ENCODE measurements around the gene FLOT1. TPM values are rescaled to one million over a fixed set of nuclear protein-coding genes. Genes with fewer than 3 reads are reported as not detected.

The FLOT1 gene
- polyA plus RNA-seq, 1 donor (not counting 4 experiments of a cell fraction or from before 2014, with no cell fraction given), result 21.6 TPM

- Histone ChIP-seq H4K20me1 (ENCODE audit: control insufficient read depth, extremely low read depth, insufficient read depth, low read length) (peaks cover 2% of the 10 kb centered on the region), H3K4me2 (ENCODE audit: control insufficient read depth, extremely low read depth, insufficient read depth, low read depth, low read length) (peak overlapping the region; percentile 79), H3K4me3 (ENCODE audit: control insufficient read depth in 2 of 3, extremely low read depth in 1 of 3, insufficient read depth in 2 of 3, low read depth in 1 of 3, low read length in 3 of 3) (peak overlapping the region in 2 of 3 experiments; percentile 40 to 43), H2AFZ (ENCODE audit: control insufficient read depth, low read length) (no peak overlapping the region), H3K27me3 (ENCODE audit: control insufficient read depth, extremely low read depth, insufficient read depth, low read length) (no peaks in the 10 kb centered on the region), H3K4me1 (ENCODE audit: control insufficient read depth, extremely low read depth, insufficient read depth, low read length) (peaks cover 74% of the 10 kb centered on the region), H3K36me3 (ENCODE audit: control insufficient read depth in 2 of 2, extremely low read depth in 1 of 2, insufficient read depth in 2 of 2, low read length in 2 of 2) (no peaks in the 10 kb centered on the region), H3K9ac (ENCODE audit: control insufficient read depth, extremely low read depth, insufficient read depth, low read length) (peak overlapping the region; percentile 84), H3K9me3 (ENCODE audit: control insufficient read depth, low read depth, low read length) (no peaks in the 10 kb centered on the region), H3K79me2 (ENCODE audit: control insufficient read depth, insufficient read depth, low read length) (peaks cover 2% of the 10 kb centered on the region), H3K9me1 (ENCODE audit: control insufficient read depth, extremely low read depth, insufficient read depth, low read length) (no peaks in the 10 kb centered on the region), H3K27ac (ENCODE audit: control insufficient read depth, insufficient read depth, low read length) (peak overlapping the region; percentile 98)
- FAIRE-seq, result peak; percentile 23
- dilution Hi-C loops (cut with MboI; ENCODE audit: extremely low pct_ligation_motif_present, low sequenced_read_pairs), result no loop called here
- DNase-seq (ENCODE audit: low read depth, low spot score), result peak; percentile 92
- TF ChIP-seq EZH2 (IDR thresholded peaks at IDR 0.05; ENCODE audit: low read length) (no peak), CTCF (optimal IDR thresholded peaks at IDR 0.05 in 1 of 3, IDR thresholded peaks at IDR 0.05 in 1 of 3, conservative IDR thresholded peaks at IDR 0.05 in 1 of 3; ENCODE audit: extremely low read depth in 1 of 3, insufficient read depth in 2 of 3, low read length in 3 of 3) (no peak)
Measured at GRCh38 chr6:30748851-30749540, 6.5 kb upstream of the FLOT1 start.

- H4K20me1 ChIP-seq (ENCODE audit: control insufficient read depth, extremely low read depth, insufficient read depth, low read length), result peaks cover 10% of the 10 kb centered on the region
- no peak for TF ChIP-seq EZH2 (IDR thresholded peaks at IDR 0.05; ENCODE audit: low read length)
- no peaks in the 10 kb centered on the region for H3K9me3 ChIP-seq (ENCODE audit: control insufficient read depth, low read depth, low read length)
- H3K9ac ChIP-seq (ENCODE audit: control insufficient read depth, extremely low read depth, insufficient read depth, low read length), result peak overlapping the region; percentile 84
- DNase-seq (ENCODE audit: low read depth, low spot score) (no peak), FAIRE-seq (peak; percentile 49)
- H3K4me1 ChIP-seq (ENCODE audit: control insufficient read depth, extremely low read depth, insufficient read depth, low read length), result peaks cover 70% of the 10 kb centered on the region
- no peak overlapping the region for H2AFZ ChIP-seq (ENCODE audit: control insufficient read depth, low read length)
- H3K9me1 ChIP-seq (ENCODE audit: control insufficient read depth, extremely low read depth, insufficient read depth, low read length), result no peaks in the 10 kb centered on the region
- H3K4me2 ChIP-seq (ENCODE audit: control insufficient read depth, extremely low read depth, insufficient read depth, low read depth, low read length), result peak overlapping the region; percentile 79
- H3K79me2 ChIP-seq (ENCODE audit: control insufficient read depth, insufficient read depth, low read length), result peaks cover 10% of the 10 kb centered on the region
- peaks cover 5 to 9% of the 10 kb centered on the region in 2 experiments for H3K36me3 ChIP-seq (ENCODE audit: control insufficient read depth in 2 of 2, extremely low read depth in 1 of 2, insufficient read depth in 2 of 2, low read length in 2 of 2)
- H3K27me3 ChIP-seq (ENCODE audit: control insufficient read depth, extremely low read depth, insufficient read depth, low read length), result no peaks in the 10 kb centered on the region
- dilution Hi-C loops (cut with MboI; ENCODE audit: extremely low pct_ligation_motif_present, low sequenced_read_pairs), result no loop called here
- H3K27ac ChIP-seq (ENCODE audit: control insufficient read depth, insufficient read depth, low read length), result peak overlapping the region; percentile 98
- peak overlapping the region in 2 of 3 experiments; percentile 40 to 43 for H3K4me3 ChIP-seq (ENCODE audit: control insufficient read depth in 2 of 3, extremely low read depth in 1 of 3, insufficient read depth in 2 of 3, low read depth in 1 of 3, low read length in 3 of 3)
Measured at GRCh38 chr6:30747902-30748769, 5.6 kb upstream of the FLOT1 start.

Data from keratinocyte (primary cell).